Keratinocyte (primary cell): ENCODE results near the gene ATP11A. TPM values are rescaled to one million over a fixed set of nuclear protein-coding genes. Genes with fewer than 3 reads are reported as not detected.

Experiments used
- DNase-seq: peaks from one replicate; pipeline ENCODE4 v3.0.0-alpha.2; 2011; ENCODE audit warnings: low read depth, missing footprints, low spot score
- FAIRE-seq: peaks from 2 replicates; lab custom pipeline; 2011; peaks lifted over from hg19 to GRCh38; lab: Jason Lieb, UNC
- H2AFZ ChIP-seq: 2 replicates; pipeline ENCODE4 v1.6.0; 2012; ENCODE audit warnings: low read length, control low read depth, inconsistent platforms; ENCODE audit not compliant: control insufficient read depth
- H3K27ac ChIP-seq: 2 replicates; pipeline ENCODE4 v1.5.1; 2011; ENCODE audit warnings: low read length; ENCODE audit not compliant: control insufficient read depth, insufficient read depth
- H3K27me3 ChIP-seq: 3 replicates; pipeline ENCODE4 v1.6.0; 2011; ENCODE audit warnings: low read length; ENCODE audit not compliant: control insufficient read depth, insufficient read depth; ENCODE audit errors: extremely low read depth
- H3K36me3 ChIP-seq, 2 experiments: 2 replicates in 1 of 2; 3 replicates in 1 of 2; pipeline ENCODE4 v1.5.1; 2011; ENCODE audit warnings: low read length in 2 of 2, mild to moderate bottlenecking in 1 of 2; ENCODE audit not compliant: control insufficient read depth in 2 of 2, insufficient read depth in 2 of 2; ENCODE audit errors: extremely low read depth in 1 of 2
- H3K4me1 ChIP-seq: 3 replicates; pipeline ENCODE4 v1.5.1; 2011; ENCODE audit warnings: low read length; ENCODE audit not compliant: control insufficient read depth, insufficient read depth; ENCODE audit errors: extremely low read depth
- H3K4me2 ChIP-seq: 3 replicates; pipeline ENCODE4 v1.6.0; 2011; ENCODE audit warnings: low read depth, low read length; ENCODE audit not compliant: control insufficient read depth, insufficient read depth; ENCODE audit errors: extremely low read depth
- H3K4me3 ChIP-seq, 3 experiments: fragments of 200-600 bp in 1 of 3; sonication (generic) in 1 of 3; 2 replicates in 2 of 3; 3 replicates in 1 of 3; pipeline ENCODE4 v1.5.1; 2011 to 2016; ENCODE audit warnings: low read length in 3 of 3, mild to moderate bottlenecking in 3 of 3, control low read depth in 2 of 3, inconsistent platforms in 1 of 3, low read depth in 1 of 3, mixed read lengths in 1 of 3, mixed run types in 1 of 3, moderate library complexity in 1 of 3; ENCODE audit not compliant: control insufficient read depth in 2 of 3, insufficient read depth in 2 of 3; ENCODE audit errors: extremely low read depth in 1 of 3
- H3K79me2 ChIP-seq: 2 replicates; pipeline ENCODE4 v1.6.0; 2012; ENCODE audit warnings: low read length; ENCODE audit not compliant: control insufficient read depth, insufficient read depth
- H3K9ac ChIP-seq: 3 replicates; pipeline ENCODE4 v1.6.0; 2011; ENCODE audit warnings: low read length; ENCODE audit not compliant: control insufficient read depth, insufficient read depth; ENCODE audit errors: extremely low read depth
- H3K9me1 ChIP-seq: 3 replicates; pipeline ENCODE4 v1.6.0; 2011; ENCODE audit warnings: low read length; ENCODE audit not compliant: control insufficient read depth, insufficient read depth; ENCODE audit errors: extremely low read depth
- H3K9me3 ChIP-seq: 2 replicates; pipeline ENCODE4 v1.5.1; 2012; ENCODE audit warnings: low read depth, low read length; ENCODE audit not compliant: control insufficient read depth
- H4K20me1 ChIP-seq: 3 replicates; pipeline ENCODE4 v1.6.0; 2011; ENCODE audit warnings: low read length; ENCODE audit not compliant: control insufficient read depth, insufficient read depth; ENCODE audit errors: extremely low read depth
- CTCF ChIP-seq, 3 experiments: IDR thresholded peaks in 1 of 3; conservative IDR thresholded peaks in 1 of 3; optimal IDR thresholded peaks in 1 of 3; 2 replicates in 2 of 3; 3 replicates in 1 of 3; pipeline versions ENCODE3 to v1.5.1; 2011; ENCODE audit warnings: low read length in 3 of 3, mild to moderate bottlenecking in 3 of 3, moderate library complexity in 2 of 3, control low read depth in 1 of 3, inconsistent platforms in 1 of 3; ENCODE audit not compliant: insufficient read depth in 2 of 3; ENCODE audit errors: extremely low read depth in 1 of 3
- EZH2 ChIP-seq: IDR thresholded peaks from one replicate; pipeline ENCODE4 v1.6.1; 2012; ENCODE audit warnings: inconsistent platforms, mild to moderate bottlenecking, low read length, moderate library complexity
- dilution Hi-C: fragments of 300-500 bp; cut with MboI; formaldehyde crosslinking; loops from one replicate; pipeline ENCODE4 v1.7.0; 2020; ENCODE audit warnings: low sequenced_read_pairs; ENCODE audit not compliant: extremely low pct_ligation_motif_present
- polyA plus RNA-seq, 5 experiments: library from polyadenylated mRNA; depleted of rRNA in 3 of 5; stranded (reverse) in 3 of 5; stranded (forward) in 1 of 5; unstranded in 1 of 5; fragments of >200 nt; gene quantifications; 1 replicate in 1 of 5; 2 replicates in 3 of 5; 3 replicates in 1 of 5; pipeline versions ENCODE4 v1.2.1 to v1.2.3, GENCODE V29; 2011 to 2012; ENCODE audit warnings: missing spikeins in 2 of 5, low read depth in 1 of 5, low replicate concordance in 1 of 5

Gene ATP11A
- polyA plus RNA-seq, 1 donor (not counting 4 experiments of a cell fraction or from before 2014, with no cell fraction given) = 4.3 TPM

- Histone ChIP-seq H3K27ac (no peak overlapping the region), H3K36me3 (peaks cover 5 to 15% of the 10 kb centered on the region in 2 experiments), H3K9ac (no peak overlapping the region), H3K9me3 (no peaks in the 10 kb centered on the region), H2AFZ (no peak overlapping the region), H3K27me3 (no peaks in the 10 kb centered on the region), H3K4me1 (no peaks in the 10 kb centered on the region), H3K9me1 (no peaks in the 10 kb centered on the region), H3K79me2 (no peaks in the 10 kb centered on the region), H3K4me2 (no peak overlapping the region), H4K20me1 (no peaks in the 10 kb centered on the region), H3K4me3 (no peak overlapping the region)
- no peak for TF ChIP-seq EZH2
- TF ChIP-seq CTCF (optimal IDR thresholded peaks at IDR 0.05 in 1 of 3, IDR thresholded peaks at IDR 0.05 in 1 of 3, conservative IDR thresholded peaks at IDR 0.05 in 1 of 3; ENCODE audit: extremely low read depth in 1 of 3, insufficient read depth in 2 of 3, low read length in 3 of 3) = no peak
- DNase-seq = no peak
- dilution Hi-C loops = no loop called here
- no peak for FAIRE-seq
Observed at GRCh38 chr13:112844879-112845278, 155.0 kb downstream of the ATP11A start.

- Histone ChIP-seq H3K4me2 (no peak overlapping the region), H3K27me3 (no peaks in the 10 kb centered on the region), H3K36me3 (peaks cover 5 to 15% of the 10 kb centered on the region in 2 experiments), H3K4me3 (no peak overlapping the region), H3K79me2 (no peaks in the 10 kb centered on the region), H3K9me3 (no peaks in the 10 kb centered on the region), H2AFZ (no peak overlapping the region), H3K27ac (no peak overlapping the region), H3K9me1 (no peaks in the 10 kb centered on the region), H3K9ac (no peak overlapping the region), H4K20me1 (no peaks in the 10 kb centered on the region), H3K4me1 (no peaks in the 10 kb centered on the region)
- FAIRE-seq (no peak), DNase-seq (no peak)
- dilution Hi-C loops = no loop called here
- TF ChIP-seq CTCF (optimal IDR thresholded peaks at IDR 0.05 in 1 of 3, IDR thresholded peaks at IDR 0.05 in 1 of 3, conservative IDR thresholded peaks at IDR 0.05 in 1 of 3; ENCODE audit: extremely low read depth in 1 of 3, insufficient read depth in 2 of 3, low read length in 3 of 3) (no peak), EZH2 (no peak)
Observed at GRCh38 chr13:112845511-112846144, 155.8 kb downstream of the ATP11A start.
